SK-N-SH (cell line): Measurements from ENCODE around the gene EFEMP2. TPM values are rescaled to one million over a fixed set of nuclear protein-coding genes. Genes with fewer than 3 reads are reported as not detected.

Source experiments
- CTCF ChIA-PET: fragments of 300-600, 350-600 bp; formaldehyde crosslinking; extraction: SDS; loops from one replicate; lab custom pipeline; 2021; lab: Yijun Ruan, JAX
- POLR2A ChIA-PET: fragments of 350-600 bp; sonication (Branson Sonifier 250); formaldehyde crosslinking; extraction: SDS; loops from one replicate; lab custom pipeline; 2020; ENCODE audit warnings: antibody characterized with exemption, inconsistent platforms; lab: Yijun Ruan, JAX
- DNase-seq: peaks from one replicate; pipeline ENCODE4 v3.0.0; 2012
- H2AFZ ChIP-seq: fragments of 200-600 bp; sonication (generic); 2 replicates; pipeline ENCODE4 v1.8.1; 2016; ENCODE audit warnings: antibody characterized with exemption, mild to moderate bottlenecking, low read depth
- H3F3A ChIP-seq: fragments of 200-600 bp; sonication (generic); replicated peaks from 2 replicates; pipeline ENCODE3; 2016; ENCODE audit warnings: antibody characterized with exemption, mild to moderate bottlenecking; ENCODE audit not compliant: insufficient read depth
- H3K27ac ChIP-seq, 2 experiments: fragments of 200-500 bp in 1 of 2; fragments of 200-600 bp in 1 of 2; sonication (Bioruptor generic) in 1 of 2; sonication (generic), shearing (Covaris generic) in 1 of 2; 2 replicates each; pipeline versions ENCODE4 v1.5.1 to v1.6.1; 2014 to 2016; ENCODE audit warnings: low read depth in 2 of 2, inconsistent platforms in 1 of 2, low read length in 1 of 2, mild to moderate bottlenecking in 1 of 2, mixed read lengths in 1 of 2
- H3K27me3 ChIP-seq: fragments of 200-600 bp; sonication (generic), shearing (Covaris generic); 2 replicates; pipeline ENCODE4 v1.6.1; 2016; ENCODE audit warnings: mixed run types; ENCODE audit not compliant: insufficient read depth
- H3K36me3 ChIP-seq, 2 experiments: fragments of 200-500 bp in 1 of 2; fragments of 200-600 bp in 1 of 2; sonication (Bioruptor generic) in 1 of 2; sonication (generic) in 1 of 2; replicated peaks in 1 of 2; 2 replicates each; pipeline versions ENCODE3 to v1.5.1; 2014 to 2016; ENCODE audit warnings: low read length in 1 of 2, mild to moderate bottlenecking in 1 of 2; ENCODE audit not compliant: insufficient read depth in 2 of 2, control insufficient read depth in 1 of 2
- H3K4me1 ChIP-seq, 2 experiments: fragments of 200-500 bp in 1 of 2; fragments of 200-600 bp in 1 of 2; sonication (Bioruptor generic) in 1 of 2; sonication (generic), shearing (Covaris generic) in 1 of 2; 2 replicates each; pipeline versions ENCODE4 v1.5.1 to v1.6.1; 2014 to 2016; ENCODE audit warnings: low read depth in 1 of 2, low read length in 1 of 2, mixed run types in 1 of 2; ENCODE audit not compliant: insufficient read depth in 2 of 2, control insufficient read depth in 1 of 2
- H3K4me2 ChIP-seq: fragments of 200-600 bp; sonication (generic), shearing (Covaris generic); 2 replicates; pipeline ENCODE4 v1.6.1; 2017; ENCODE audit warnings: mixed run types
- H3K4me3 ChIP-seq, 2 experiments: fragments of 200-500 bp in 1 of 2; fragments of 200-600 bp in 1 of 2; sonication (Bioruptor generic) in 1 of 2; sonication (generic), shearing (Covaris generic) in 1 of 2; 2 replicates each; pipeline versions ENCODE4 v1.5.1 to v1.8.1; 2014 to 2016; ENCODE audit warnings: low read depth in 2 of 2, inconsistent platforms in 1 of 2, low read length in 1 of 2, mild to moderate bottlenecking in 1 of 2, mixed read lengths in 1 of 2, moderate library complexity in 1 of 2
- H3K79me2 ChIP-seq: fragments of 200-600 bp; sonication (generic); 2 replicates; pipeline ENCODE4 v1.8.1; 2017; ENCODE audit warnings: mild to moderate bottlenecking; ENCODE audit not compliant: insufficient read depth
- H3K9ac ChIP-seq: fragments of 200-600 bp; sonication (generic); 2 replicates; pipeline ENCODE4 v1.6.1; 2017; ENCODE audit warnings: mixed run types
- H3K9me2 ChIP-seq: fragments of 200-600 bp; sonication (generic); 2 replicates; pipeline ENCODE4 v1.6.1; 2017; ENCODE audit warnings: mixed run types
- H3K9me3 ChIP-seq: fragments of 200-600 bp; sonication (generic); 2 replicates; pipeline ENCODE4 v1.6.1; 2017; ENCODE audit warnings: mixed run types, mild to moderate bottlenecking, moderate library complexity
- H4K20me1 ChIP-seq: fragments of 200-600 bp; sonication (generic); 2 replicates; pipeline ENCODE4 v1.6.1; 2017; ENCODE audit warnings: mild to moderate bottlenecking, mixed run types; ENCODE audit not compliant: insufficient read depth
- CHD2 ChIP-seq: fragments of 150-350 bp; IDR thresholded peaks from 2 replicates; pipeline ENCODE4 v1.6.1; 2018; ENCODE audit warnings: low read length; ENCODE audit not compliant: partially characterized antibody
- FOSL2 ChIP-seq: IDR thresholded peaks from 2 replicates; pipeline ENCODE4 v1.4.0; 2012; ENCODE audit warnings: low read depth, mild to moderate bottlenecking, moderate library complexity, borderline replicate concordance
- FOXM1 ChIP-seq: IDR thresholded peaks from 2 replicates; pipeline ENCODE4 v1.4.0; 2012; ENCODE audit warnings: low read depth, mild to moderate bottlenecking
- PBX3 ChIP-seq: IDR thresholded peaks from 2 replicates; pipeline ENCODE4; 2012
- SIN3A ChIP-seq: IDR thresholded peaks from 2 replicates; pipeline ENCODE4 v1.6.1; 2012; ENCODE audit warnings: low read depth, mild to moderate bottlenecking, low read length, moderate library complexity, borderline replicate concordance
- WGBS: methylation state at CpG from one replicate; pipeline ENCODE4 v1.1.6; 2017; ENCODE audit warnings: low lambda C conversion rate; 5-methylcytosine and 5-hydroxymethylcytosine counted together
- polyA plus RNA-seq, 3 experiments: library from polyadenylated mRNA; depleted of rRNA; stranded (reverse); fragments of >200 nt; gene quantifications; 2 replicates each; pipeline ENCODE4 v1.2.3, GENCODE V29; 2012

Gene EFEMP2
- polyA plus RNA-seq, 1 of the 3 experiments (the other 2 are of a cell fraction) = 203 TPM

- no peak overlapping the region for H3K4me3 ChIP-seq
- POLR2A ChIA-PET = interaction anchor here (1.3 to 2.0 kb wide), 3 partner anchors 8 to 20 kb away, joined by 3 to 6 read pairs (median 5); partner anchors contain the start of genes CCDC85B and MUS81
- H3K36me3 ChIP-seq = peaks cover 13 to 26% of the 10 kb centered on the region in 2 experiments
- H3K79me2 ChIP-seq = peaks cover 9% of the 10 kb centered on the region; the same call in 1 of the 2 replicates
- no peaks in the 10 kb centered on the region for H3K9me3 ChIP-seq
- H3K27ac ChIP-seq = no peak overlapping the region
- no peak for DNase-seq
- H3K27me3 ChIP-seq = no peaks in the 10 kb centered on the region
- TF ChIP-seq CHD2 = no peak
- no peak for TF ChIP-seq PBX3
- no peak for TF ChIP-seq FOSL2
- TF ChIP-seq, all 33 proteins: peak for 0
- Histone ChIP-seq H3K9ac (no peak overlapping the region), H4K20me1 (no peaks in the 10 kb centered on the region), H3F3A (peaks cover 4% of the 10 kb centered on the region), H3K4me2 (no peak overlapping the region), H3K4me1 (peaks cover 0 to 8% of the 10 kb centered on the region in 2 experiments; a peak in 1 of 4 replicates), H3K9me2 (no peaks in the 10 kb centered on the region), H2AFZ (no peak overlapping the region)
- CTCF ChIA-PET = interaction anchor here (0.8 to 15.2 kb wide), 4 partner anchors 8 to 1509 kb away, joined by 3 to 374 read pairs (median 142); partner anchors contain the start of genes CFL1, EFEMP2, FIBP and MUS81
- 97% methylated on average over 5 of the region's 7 CpGs for whole genome bisulfite sequencing
Measured at GRCh38 chr11:65880027-65880426, 7.4 kb upstream of the EFEMP2 start.

- WGBS = 67% methylated on average over 7 of the region's 7 CpGs
- Histone ChIP-seq H2AFZ (no peak within 1 kb of the TSS), H3K4me2 (no peak within 1 kb of the TSS), H3F3A (peaks cover 4% of the 10 kb centered on the region), H3K27me3 (no peaks in the 10 kb centered on the region), H3K9me2 (no peaks in the 10 kb centered on the region), H3K79me2 (0 out of 2 replicates have a peak, but pooled peaks cover 7% of the 10 kb centered on the region), H3K4me1 (peaks cover 0 to 5% of the 10 kb centered on the region in 2 experiments; a peak in 1 of 4 replicates), H3K27ac (no peak within 1 kb of the TSS), H3K9ac (no peak within 1 kb of the TSS), H3K9me3 (no peaks in the 10 kb centered on the region), H3K36me3 (peaks cover 13 to 23% of the 10 kb centered on the region in 2 experiments), H4K20me1 (no peaks in the 10 kb centered on the region), H3K4me3 (no peak within 1 kb of the TSS)
- TF ChIP-seq FOXM1 (no peak), PBX3 (0 out of 2 replicates have a peak, but pooled peaks have one; percentile 2), SIN3A (no peak)
- DNase-seq = no peak
- ChIA-PET CTCF (interaction anchor here (0.8 to 15.2 kb wide), 4 partner anchors 8 to 1510 kb away, joined by 3 to 374 read pairs (median 142); partner anchors contain the start of genes CFL1, EFEMP2, FIBP and MUS81), POLR2A (interaction anchor here (1.3 to 2.0 kb wide), 3 partner anchors 8 to 20 kb away, joined by 3 to 6 read pairs (median 5); partner anchors contain the start of genes CCDC85B and MUS81)
Measured at GRCh38 chr11:65879617-65880016, 7.0 kb upstream of the EFEMP2 start, which contains the start of gene CTSW. TSS of gene CTSW (plus strand) at chr11:65879837. CDS start at chr11:65879855, 18 bp downstream.
